Skeletal muscle tissue (tissue), 4 donors: ENCODE data around the gene NR4A1. TPM values are rescaled to one million over a fixed set of nuclear protein-coding genes. Genes with fewer than 3 reads are reported as not detected.

Experiments used
- H3K27ac ChIP-seq: one replicate; pipeline ENCODE4 v1.7.0; 2013; ENCODE audit warnings: mild to moderate bottlenecking, low read depth, low read length, inconsistent platforms
- H3K27me3 ChIP-seq, 3 donors: one replicate each; pipeline ENCODE4 v1.7.0; 2013; ENCODE audit warnings: low read length in 3 of 3; ENCODE audit not compliant: control insufficient read depth in 3 of 3, insufficient read depth in 3 of 3
- H3K36me3 ChIP-seq, 3 donors: one replicate each; pipeline ENCODE4 v1.7.0; 2013; ENCODE audit warnings: low read length in 3 of 3; ENCODE audit not compliant: control insufficient read depth in 3 of 3, insufficient read depth in 3 of 3
- H3K4me1 ChIP-seq, 3 donors: one replicate each; pipeline ENCODE4 v1.7.0; 2013; ENCODE audit warnings: low read length in 3 of 3, mild to moderate bottlenecking in 3 of 3; ENCODE audit not compliant: control insufficient read depth in 3 of 3, insufficient read depth in 3 of 3
- H3K4me3 ChIP-seq, 3 donors: one replicate each; pipeline ENCODE4 v1.7.0; 2013; ENCODE audit warnings: low read length in 3 of 3
- H3K9ac ChIP-seq, 3 donors: one replicate each; pipeline ENCODE4 v1.7.0; 2013; ENCODE audit warnings: low read length in 3 of 3, mild to moderate bottlenecking in 3 of 3, moderate library complexity in 2 of 3, low read depth in 1 of 3
- H3K9me3 ChIP-seq, 3 donors: one replicate each; pipeline ENCODE4 v1.7.0; 2013; ENCODE audit warnings: low read length in 3 of 3; ENCODE audit not compliant: control insufficient read depth in 3 of 3
- total RNA-seq: library from RNA; depleted of rRNA; stranded (reverse); fragments of >200 nt; gene quantifications from one replicate; pipeline ENCODE4 v1.2.3, GENCODE V29; 2014
- donor health status: Osteomylitis.

NR4A1 gene
- total RNA-seq: 24.5 TPM

GRCh38 chr12:52050758-52051541, at the start of gene NR4A1:
Gene NR4A1 (plus strand): TSS chr12:52051442. CDS start chr12:52054329, 2,887 bp downstream.
- peaks cover 70 to 88% (median 81%) of the 10 kb centered on the region in 3 donors for H3K4me1 ChIP-seq
- peaks cover 4 to 43% (median 18%) of the 10 kb centered on the region in 3 donors for H3K36me3 ChIP-seq
- H3K27me3 ChIP-seq: no peaks in the 10 kb centered on the region
- peak within 1 kb of the TSS; percentile 99 for H3K9ac ChIP-seq
- H3K9me3 ChIP-seq: no peaks in the 10 kb centered on the region
- peak within 1 kb of the TSS; percentile 99 for H3K27ac ChIP-seq
- peak within 1 kb of the TSS; percentile 83 to 95 (median 95) for H3K4me3 ChIP-seq

GRCh38 chr12:52003016-52003550, 48.2 kb upstream of the NR4A1 start:
- Histone ChIP-seq H3K9ac (no peak overlapping the region), H3K27me3 (peaks cover 8 to 26% (median 15%) of the 10 kb centered on the region in 3 donors), H3K27ac (no peak overlapping the region), H3K36me3 (peaks cover 0 to 3% (median under 1%) of the 10 kb centered on the region in 3 donors), H3K4me3 (no peak overlapping the region), H3K9me3 (no peaks in the 10 kb centered on the region), H3K4me1 (peaks cover 0 to 22% (median 7%) of the 10 kb centered on the region in 3 donors)

GRCh38 chr12:52003591-52003990, 47.7 kb upstream of the NR4A1 start:
- H3K4me1 ChIP-seq: peaks cover 3 to 26% (median 10%) of the 10 kb centered on the region in 3 donors
- H3K9ac ChIP-seq: no peak overlapping the region
- H3K9me3 ChIP-seq: no peaks in the 10 kb centered on the region
- no peak overlapping the region for H3K27ac ChIP-seq
- H3K4me3 ChIP-seq: no peak overlapping the region
- H3K36me3 ChIP-seq: no peaks in the 10 kb centered on the region
- peaks cover 8 to 26% (median 15%) of the 10 kb centered on the region in 3 donors for H3K27me3 ChIP-seq

GRCh38 chr12:52004042-52004648, 47.1 kb upstream of the NR4A1 start:
- H3K4me3 ChIP-seq: no peak overlapping the region
- no peaks in the 10 kb centered on the region for H3K9me3 ChIP-seq
- H3K27ac ChIP-seq: no peak overlapping the region
- H3K9ac ChIP-seq: no peak overlapping the region
- peaks cover 9 to 32% (median 16%) of the 10 kb centered on the region in 3 donors for H3K4me1 ChIP-seq
- H3K36me3 ChIP-seq: peaks cover 0 to 3% (median 0%) of the 10 kb centered on the region in 3 donors
- H3K27me3 ChIP-seq: peaks cover 8 to 26% (median 15%) of the 10 kb centered on the region in 3 donors

- peaks cover 18 to 37% (median 20%) of the 10 kb centered on the region in 3 donors for H3K4me1 ChIP-seq
- H3K9ac ChIP-seq: no peak overlapping the region
- peaks cover 0 to 3% (median 0%) of the 10 kb centered on the region in 3 donors for H3K36me3 ChIP-seq
- H3K27me3 ChIP-seq: peaks cover 8 to 26% (median 15%) of the 10 kb centered on the region in 3 donors
- H3K27ac ChIP-seq: no peak overlapping the region
- H3K9me3 ChIP-seq: no peaks in the 10 kb centered on the region
- H3K4me3 ChIP-seq: no peak overlapping the region
These were observed 45.9 kb upstream of the NR4A1 start for GRCh38 chr12:52005218-52005902.

GRCh38 chr12:52005903-52006703, 45.1 kb upstream of the NR4A1 start:
- peaks cover 0 to 5% (median 3%) of the 10 kb centered on the region in 3 donors for H3K36me3 ChIP-seq
- H3K27ac ChIP-seq: no peak overlapping the region
- H3K9ac ChIP-seq: no peak overlapping the region
- peaks cover 8 to 26% (median 15%) of the 10 kb centered on the region in 3 donors for H3K27me3 ChIP-seq
- no peaks in the 10 kb centered on the region for H3K9me3 ChIP-seq
- peaks cover 24 to 44% (median 27%) of the 10 kb centered on the region in 3 donors for H3K4me1 ChIP-seq
- peak overlapping the region in 1 of 3 donors; percentile 13 for H3K4me3 ChIP-seq

- peaks cover 0 to 7% (median 6%) of the 10 kb centered on the region in 3 donors for H3K36me3 ChIP-seq
- H3K27me3 ChIP-seq: peaks cover 8 to 26% (median 15%) of the 10 kb centered on the region in 3 donors
- peak within 1 kb of the TSS; percentile 76 for H3K27ac ChIP-seq
- H3K4me1 ChIP-seq: peaks cover 27 to 47% (median 30%) of the 10 kb centered on the region in 3 donors
- H3K4me3 ChIP-seq: peak within 1 kb of the TSS; percentile 67 to 77 (median 68)
- H3K9ac ChIP-seq: peak within 1 kb of the TSS; percentile 68 to 77 (median 70)
- H3K9me3 ChIP-seq: no peaks in the 10 kb centered on the region
These were observed 44.5 kb upstream of the NR4A1 start, which contains the start of gene TAMALIN for GRCh38 chr12:52006726-52007157. Gene TAMALIN (plus strand): TSS chr12:52006946. CDS start chr12:52007020, 74 bp downstream.

- H3K4me3 ChIP-seq: peak overlapping the region; percentile 67 to 77 (median 68)
- H3K27ac ChIP-seq: peak overlapping the region; percentile 76
- H3K9ac ChIP-seq: peak overlapping the region; percentile 68 to 77 (median 70)
- no peaks in the 10 kb centered on the region for H3K9me3 ChIP-seq
- peaks cover 27 to 47% (median 31%) of the 10 kb centered on the region in 3 donors for H3K4me1 ChIP-seq
- peaks cover 0 to 7% (median 7%) of the 10 kb centered on the region in 3 donors for H3K36me3 ChIP-seq
- H3K27me3 ChIP-seq: peaks cover 8 to 26% (median 15%) of the 10 kb centered on the region in 3 donors
These were observed 43.9 kb upstream of the NR4A1 start for GRCh38 chr12:52007158-52007921.
